GM10266 (cell line): ENCODE measurements around the gene AKAP8L.

ENCODE experiments used
- DNase-seq: peaks from one replicate; pipeline ENCODE4 v3.0.0; 2012; ENCODE audit errors: extremely low spot score
- TF ChIP-seq, protein P1 (sequence below): IDR thresholded peaks from 2 replicates; pipeline ENCODE4 v1.5.1; 2012; ENCODE audit warnings: mild to moderate bottlenecking, low read depth; ENCODE audit not compliant: control insufficient read depth, insufficient read depth; ENCODE audit errors: missing control alignments

The AKAP8L gene

DNA sequence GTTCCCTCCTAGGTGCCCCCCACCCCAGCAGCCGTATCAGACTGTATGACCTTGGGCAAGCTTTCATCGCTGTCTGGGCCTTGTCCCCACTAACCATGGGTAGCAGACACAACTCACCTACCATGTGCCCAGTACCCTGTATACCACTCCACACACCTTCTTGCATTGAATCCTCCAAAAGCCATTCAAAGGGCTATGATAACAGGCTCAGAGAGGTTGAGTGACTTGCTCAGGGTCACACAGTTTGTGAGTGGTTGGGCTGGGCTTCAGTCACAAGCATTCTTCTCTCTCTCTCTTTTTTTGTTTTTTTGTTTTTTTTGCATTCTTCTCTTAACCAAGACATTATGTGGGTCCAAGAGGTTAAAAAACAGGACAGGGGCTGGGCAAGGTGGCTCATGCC is 42.9 kb upstream of the AKAP8L start:
- no peak for DNase-seq
- TF ChIP-seq, protein P1, sequence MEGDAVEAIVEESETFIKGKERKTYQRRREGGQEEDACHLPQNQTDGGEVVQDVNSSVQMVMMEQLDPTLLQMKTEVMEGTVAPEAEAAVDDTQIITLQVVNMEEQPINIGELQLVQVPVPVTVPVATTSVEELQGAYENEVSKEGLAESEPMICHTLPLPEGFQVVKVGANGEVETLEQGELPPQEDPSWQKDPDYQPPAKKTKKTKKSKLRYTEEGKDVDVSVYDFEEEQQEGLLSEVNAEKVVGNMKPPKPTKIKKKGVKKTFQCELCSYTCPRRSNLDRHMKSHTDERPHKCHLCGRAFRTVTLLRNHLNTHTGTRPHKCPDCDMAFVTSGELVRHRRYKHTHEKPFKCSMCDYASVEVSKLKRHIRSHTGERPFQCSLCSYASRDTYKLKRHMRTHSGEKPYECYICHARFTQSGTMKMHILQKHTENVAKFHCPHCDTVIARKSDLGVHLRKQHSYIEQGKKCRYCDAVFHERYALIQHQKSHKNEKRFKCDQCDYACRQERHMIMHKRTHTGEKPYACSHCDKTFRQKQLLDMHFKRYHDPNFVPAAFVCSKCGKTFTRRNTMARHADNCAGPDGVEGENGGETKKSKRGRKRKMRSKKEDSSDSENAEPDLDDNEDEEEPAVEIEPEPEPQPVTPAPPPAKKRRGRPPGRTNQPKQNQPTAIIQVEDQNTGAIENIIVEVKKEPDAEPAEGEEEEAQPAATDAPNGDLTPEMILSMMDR, result no peak

DNA sequence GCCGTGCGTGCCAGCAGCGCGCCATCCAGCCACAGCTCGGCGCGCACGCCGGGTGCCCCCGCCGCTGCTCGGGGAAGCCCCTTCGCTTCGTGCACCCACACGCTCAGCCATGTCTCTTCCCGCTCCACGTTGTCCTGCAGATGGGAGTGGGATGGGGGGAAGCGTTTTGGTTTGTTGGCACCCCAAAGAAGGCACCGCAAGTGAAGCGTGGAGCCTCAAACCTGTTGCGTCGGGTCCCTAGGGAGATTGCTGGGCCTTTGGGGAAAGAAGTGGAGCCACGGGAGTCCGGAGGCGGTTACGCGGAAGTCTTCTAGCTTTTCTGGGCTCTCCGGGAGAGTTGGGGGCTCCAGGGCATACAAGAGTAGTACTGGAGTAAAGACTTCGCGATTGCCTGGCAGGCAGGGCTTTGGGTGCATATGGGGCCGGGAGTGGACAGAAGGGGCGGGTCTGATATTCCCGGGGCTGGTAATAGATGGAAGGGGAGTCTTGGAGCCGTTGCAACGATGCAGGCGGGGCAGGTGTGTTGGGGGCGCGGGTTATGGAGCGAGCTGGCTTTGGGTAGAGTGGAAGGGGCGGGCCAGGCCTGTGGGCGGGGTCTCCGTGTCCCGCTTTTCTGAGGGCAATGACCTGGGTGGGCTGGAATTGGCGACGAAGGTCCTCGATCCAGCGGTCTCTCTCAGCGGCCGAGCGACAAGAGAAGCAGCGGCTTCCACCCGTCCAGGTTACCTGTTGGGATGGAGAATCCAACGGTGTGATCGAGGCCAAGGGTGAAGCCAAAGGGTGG is 39.1 kb upstream of the AKAP8L start:
- DNase-seq, result no peak
- TF ChIP-seq, protein P1, result no peak

DNA sequence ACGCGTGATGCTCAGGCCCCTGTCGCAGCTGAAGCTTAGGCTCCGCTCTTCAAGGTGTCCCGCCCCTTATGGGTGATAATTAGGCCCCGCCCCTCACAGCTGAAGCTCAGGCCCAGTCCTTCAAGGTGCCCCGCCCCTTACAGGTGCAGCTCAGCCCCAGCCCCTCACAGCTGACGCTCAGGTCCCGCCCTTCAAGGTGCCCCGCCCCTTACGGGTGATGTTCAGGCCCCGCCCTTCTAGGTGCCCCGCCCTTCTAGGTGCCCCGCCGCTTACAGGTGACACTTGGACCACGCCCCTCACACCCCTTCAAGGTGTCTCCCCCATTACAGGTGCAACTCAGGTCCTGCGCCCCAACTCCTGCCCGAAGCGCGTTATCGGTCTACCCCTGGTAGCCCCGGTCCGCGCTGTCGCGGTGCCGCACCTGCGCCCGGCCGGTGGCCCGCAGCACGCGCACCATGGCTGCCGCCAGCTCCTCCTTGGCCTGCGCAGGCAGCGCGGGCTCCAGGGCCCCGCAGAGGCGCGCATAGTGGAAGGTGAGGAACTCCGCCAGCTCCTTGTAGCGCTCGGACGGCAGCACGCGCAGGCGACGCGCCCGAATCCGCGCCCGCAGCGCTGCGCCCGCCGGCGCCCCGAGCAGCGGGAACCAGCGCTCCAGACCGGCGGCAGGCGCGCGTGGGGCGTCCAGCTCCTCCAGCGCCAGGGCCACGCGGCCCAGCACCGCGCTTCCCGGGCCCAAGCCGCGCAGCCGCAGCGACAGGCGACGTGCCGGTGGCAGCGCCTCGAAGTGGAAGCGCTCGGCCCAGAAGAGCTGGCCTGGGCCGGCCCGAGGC is 38.3 kb upstream of the AKAP8L start:
- TF ChIP-seq, protein P1, result no peak
- DNase-seq, result no peak

DNA sequence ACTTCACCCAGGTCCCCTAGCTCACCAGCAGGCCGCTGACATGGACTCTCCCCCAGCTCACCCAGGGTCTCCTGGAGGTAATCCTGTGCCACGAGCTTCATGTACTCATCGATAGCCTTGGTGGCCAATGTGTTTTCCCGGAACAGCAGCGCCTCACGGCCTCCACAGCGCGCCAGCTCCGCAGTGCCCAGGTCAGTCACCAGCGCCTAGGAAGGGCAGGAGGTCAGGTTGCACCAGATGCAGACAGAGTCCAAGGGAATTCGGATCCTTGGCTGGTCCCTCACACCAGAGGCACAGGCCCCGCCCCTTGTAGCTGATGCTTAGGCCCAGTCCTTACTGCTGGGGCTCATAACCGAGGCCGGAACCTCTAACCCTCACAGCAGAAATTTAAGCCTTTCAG is 37.7 kb upstream of the AKAP8L start:
- no peak for DNase-seq
- TF ChIP-seq, protein P1, result no peak

DNA sequence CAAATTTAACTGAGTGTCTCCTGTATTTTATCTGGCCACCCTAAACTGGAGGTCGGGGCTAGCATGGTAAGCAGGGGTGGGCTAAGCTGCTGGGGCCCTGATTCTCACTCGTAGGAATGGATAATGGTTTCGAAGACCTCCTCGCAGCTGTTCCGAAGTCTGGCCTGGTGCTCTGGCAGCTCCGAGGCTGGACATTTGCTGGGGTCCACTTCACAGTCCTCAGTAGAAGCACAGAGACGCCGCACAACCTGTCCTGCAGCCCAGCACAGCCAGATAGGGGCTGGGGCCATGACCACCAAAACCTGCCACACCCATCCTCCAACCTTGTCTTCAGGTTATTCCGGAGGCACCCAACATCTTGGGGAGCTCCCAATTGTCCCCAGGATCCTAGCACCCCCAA is 37.2 kb upstream of the AKAP8L start:
- DNase-seq, result no peak
- TF ChIP-seq, protein P1, result no peak

DNA sequence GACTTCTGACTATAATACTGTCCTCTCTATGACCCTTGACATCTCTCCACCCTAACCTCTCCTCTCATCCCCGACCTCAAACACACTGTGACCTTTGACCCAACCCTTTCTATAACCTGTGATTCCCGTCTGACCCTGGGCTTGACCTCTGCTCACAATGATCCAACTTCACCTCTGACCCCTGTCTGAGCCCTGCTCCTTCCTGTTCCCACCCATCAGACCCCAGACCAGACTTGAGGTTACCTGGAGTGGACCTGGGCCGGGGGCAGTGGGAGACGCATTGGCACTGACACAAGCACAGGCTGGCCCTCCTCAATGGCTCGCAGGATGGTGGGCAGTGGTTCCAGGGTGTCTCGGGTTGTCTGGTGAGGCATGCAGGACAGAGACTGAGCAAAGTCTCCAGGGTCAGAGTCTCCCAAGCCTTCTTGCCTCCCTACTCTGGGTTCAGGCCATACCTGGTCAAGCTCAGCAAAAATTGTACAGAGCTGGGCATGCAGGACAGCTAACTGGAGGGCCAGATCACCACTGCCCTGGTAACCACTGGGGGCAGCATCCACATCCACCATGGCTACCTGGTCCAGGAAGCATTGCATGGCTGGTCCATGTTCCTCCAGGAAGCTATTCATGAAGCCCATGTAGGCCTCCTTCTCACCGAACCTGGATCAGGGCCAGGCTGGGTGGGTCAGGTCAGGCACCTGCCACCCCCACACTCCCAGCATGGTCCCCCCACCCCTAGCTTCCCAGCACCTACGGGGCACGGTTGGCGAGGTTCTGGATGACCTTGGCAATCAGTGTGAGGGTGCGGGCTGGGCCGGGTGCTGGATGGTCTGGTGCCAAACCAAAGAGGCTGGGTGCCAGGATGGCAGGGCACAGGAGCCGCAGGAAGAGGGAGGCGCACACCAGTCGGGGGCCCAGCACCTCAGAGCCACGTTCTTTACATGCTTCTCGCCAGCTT is 35.4 kb upstream of the AKAP8L start:
- no peak for DNase-seq

More for the DNA sequence above, 35.4 kb upstream of the AKAP8L start:
- TF ChIP-seq, protein P1, result no peak
